ENCODE results near the gene APOM.

DNA sequence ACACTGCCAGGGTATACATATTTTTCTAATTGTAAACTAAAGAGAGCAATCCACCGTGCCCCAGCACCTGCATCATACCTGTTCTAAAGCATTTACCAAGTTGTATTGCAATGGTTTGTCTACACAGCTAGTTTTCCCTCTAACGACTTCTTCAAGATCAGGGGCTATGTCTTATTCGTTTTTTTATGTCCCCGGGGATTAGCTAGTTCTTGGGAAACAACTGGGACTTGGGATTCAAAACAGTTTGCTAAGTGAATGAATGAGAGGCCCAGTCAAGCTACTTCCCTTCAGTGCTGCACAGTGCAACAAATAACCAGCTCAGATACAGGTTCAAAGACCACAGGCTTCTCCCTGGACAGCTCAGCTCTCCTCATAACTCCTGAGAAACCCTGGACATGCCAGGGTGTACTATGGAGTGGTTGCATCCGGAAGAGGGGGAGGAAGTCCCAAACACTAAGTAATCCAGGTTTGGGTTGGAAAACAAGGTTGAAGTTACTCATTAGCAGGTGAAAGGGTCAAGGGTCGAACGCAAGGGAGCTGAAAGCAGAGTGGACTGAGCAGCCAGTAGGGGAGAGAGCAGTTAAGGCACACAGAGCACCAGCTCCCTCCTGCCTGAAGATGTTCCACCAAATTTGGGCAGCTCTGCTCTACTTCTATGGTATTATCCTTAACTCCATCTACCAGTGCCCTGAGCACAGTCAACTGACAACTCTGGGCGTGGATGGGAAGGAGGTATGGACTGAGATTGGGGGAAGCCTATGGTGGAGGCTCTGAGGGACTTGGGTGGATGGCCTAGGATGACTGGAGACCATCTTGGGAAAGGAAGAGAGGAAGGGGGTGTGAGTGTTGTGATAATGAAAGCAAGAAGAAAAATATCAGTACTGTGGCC lies at the start of gene APOM:
- TF ChIP-seq, protein P1, sequence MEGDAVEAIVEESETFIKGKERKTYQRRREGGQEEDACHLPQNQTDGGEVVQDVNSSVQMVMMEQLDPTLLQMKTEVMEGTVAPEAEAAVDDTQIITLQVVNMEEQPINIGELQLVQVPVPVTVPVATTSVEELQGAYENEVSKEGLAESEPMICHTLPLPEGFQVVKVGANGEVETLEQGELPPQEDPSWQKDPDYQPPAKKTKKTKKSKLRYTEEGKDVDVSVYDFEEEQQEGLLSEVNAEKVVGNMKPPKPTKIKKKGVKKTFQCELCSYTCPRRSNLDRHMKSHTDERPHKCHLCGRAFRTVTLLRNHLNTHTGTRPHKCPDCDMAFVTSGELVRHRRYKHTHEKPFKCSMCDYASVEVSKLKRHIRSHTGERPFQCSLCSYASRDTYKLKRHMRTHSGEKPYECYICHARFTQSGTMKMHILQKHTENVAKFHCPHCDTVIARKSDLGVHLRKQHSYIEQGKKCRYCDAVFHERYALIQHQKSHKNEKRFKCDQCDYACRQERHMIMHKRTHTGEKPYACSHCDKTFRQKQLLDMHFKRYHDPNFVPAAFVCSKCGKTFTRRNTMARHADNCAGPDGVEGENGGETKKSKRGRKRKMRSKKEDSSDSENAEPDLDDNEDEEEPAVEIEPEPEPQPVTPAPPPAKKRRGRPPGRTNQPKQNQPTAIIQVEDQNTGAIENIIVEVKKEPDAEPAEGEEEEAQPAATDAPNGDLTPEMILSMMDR (IDR thresholded peaks at IDR 0.05), result no peak
- TF ChIP-seq TEAD4 (CRISPR knock-in tag; IDR thresholded peaks at IDR 0.05), result no peak
- TF ChIP-seq IRF2 (CRISPR knock-in tag; IDR thresholded peaks at IDR 0.05; ENCODE audit: borderline replicate concordance, low read depth), result no peak
- TF ChIP-seq, protein P2, sequence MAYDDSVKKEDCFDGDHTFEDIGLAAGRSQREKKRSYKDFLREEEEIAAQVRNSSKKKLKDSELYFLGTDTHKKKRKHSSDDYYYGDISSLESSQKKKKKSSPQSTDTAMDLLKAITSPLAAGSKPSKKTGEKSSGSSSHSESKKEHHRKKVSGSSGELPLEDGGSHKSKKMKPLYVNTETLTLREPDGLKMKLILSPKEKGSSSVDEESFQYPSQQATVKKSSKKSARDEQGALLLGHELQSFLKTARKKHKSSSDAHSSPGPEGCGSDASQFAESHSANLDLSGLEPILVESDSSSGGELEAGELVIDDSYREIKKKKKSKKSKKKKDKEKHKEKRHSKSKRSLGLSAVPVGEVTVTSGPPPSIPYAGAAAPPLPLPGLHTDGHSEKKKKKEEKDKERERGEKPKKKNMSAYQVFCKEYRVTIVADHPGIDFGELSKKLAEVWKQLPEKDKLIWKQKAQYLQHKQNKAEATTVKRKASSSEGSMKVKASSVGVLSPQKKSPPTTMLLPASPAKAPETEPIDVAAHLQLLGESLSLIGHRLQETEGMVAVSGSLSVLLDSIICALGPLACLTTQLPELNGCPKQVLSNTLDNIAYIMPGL (CRISPR knock-in tag; IDR thresholded peaks at IDR 0.05), result no peak
- TF ChIP-seq OVOL2 (CRISPR knock-in tag; IDR thresholded peaks at IDR 0.05; ENCODE audit: borderline replicate concordance), result no peak
- TF ChIP-seq, protein P3, sequence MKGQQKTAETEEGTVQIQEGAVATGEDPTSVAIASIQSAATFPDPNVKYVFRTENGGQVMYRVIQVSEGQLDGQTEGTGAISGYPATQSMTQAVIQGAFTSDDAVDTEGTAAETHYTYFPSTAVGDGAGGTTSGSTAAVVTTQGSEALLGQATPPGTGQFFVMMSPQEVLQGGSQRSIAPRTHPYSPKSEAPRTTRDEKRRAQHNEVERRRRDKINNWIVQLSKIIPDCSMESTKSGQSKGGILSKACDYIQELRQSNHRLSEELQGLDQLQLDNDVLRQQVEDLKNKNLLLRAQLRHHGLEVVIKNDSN (CRISPR knock-in tag; IDR thresholded peaks at IDR 0.05), result no peak
- no peak for TF ChIP-seq NFE2L1 (CRISPR knock-in tag; IDR thresholded peaks at IDR 0.05)
